ENCODE data around the gene SIAH1. TPM values are rescaled to one million over a fixed set of nuclear protein-coding genes. Genes with fewer than 3 reads are reported as not detected.
A peak's percentile ranks its signal among the peaks of the same experiment; 100 is the strongest.

The SIAH1 gene
- total RNA-seq, 2 experiments from 2014 or later: 13.5 to 13.7 TPM

- H3K27ac Mint-ChIP-seq: no peak overlapping the region
- CTCF ChIA-PET: interaction anchor here (1.0 to 2.1 kb wide), 4 partner anchors 13 to 254 kb away, joined by 3 to 10 read pairs (median 4); no protein-coding TSS in a partner anchor
- peaks cover 48% of the 10 kb centered on the region for H3K4me1 Mint-ChIP-seq
- no peak for DNase-seq
- no peaks in the 10 kb centered on the region for H3K36me3 Mint-ChIP-seq (ENCODE audit: low read depth)
- no peaks in the 10 kb centered on the region for H3K27me3 Mint-ChIP-seq
- no peaks in the 10 kb centered on the region for H3K9me3 Mint-ChIP-seq
- POLR2A ChIA-PET: interaction anchor here (0.6 kb wide), 1 partner anchor 34 kb away, joined by 6 read pairs; no protein-coding TSS in a partner anchor
- H3K4me3 Mint-ChIP-seq: no peak overlapping the region
These were observed 15.4 kb downstream of the SIAH1 start for GRCh38 chr16:48369765-48370164.

DNA sequence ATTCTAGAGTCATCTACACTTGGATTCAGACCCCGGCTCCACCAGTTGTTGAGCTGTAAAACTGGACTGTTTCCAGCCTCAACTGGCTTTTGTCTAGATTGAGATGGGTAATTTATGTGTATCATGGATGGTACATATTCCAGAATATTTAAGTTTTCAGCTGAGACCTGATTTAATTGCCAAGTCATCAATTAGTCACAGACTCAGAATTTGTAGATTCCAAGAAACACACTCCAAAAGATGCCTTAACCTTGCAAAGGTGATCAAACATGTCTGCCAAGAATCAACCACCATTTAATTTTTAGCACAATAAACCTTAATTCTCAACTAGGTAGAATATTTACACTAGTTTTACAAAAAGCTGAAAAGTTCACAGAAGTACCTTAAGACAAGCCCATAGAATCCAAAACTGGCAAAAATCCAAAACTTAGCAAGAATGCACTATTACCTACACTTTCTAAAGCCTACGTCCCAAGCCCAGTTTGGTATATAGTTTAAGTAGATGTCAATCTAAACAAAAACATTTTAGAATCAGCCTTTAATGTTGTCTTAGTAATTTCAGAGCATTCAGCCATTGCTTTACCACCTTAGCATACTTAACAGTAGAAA is 17.7 kb downstream of the SIAH1 start:
- H3K4me3 Mint-ChIP-seq: no peak overlapping the region
- peaks cover 2% of the 10 kb centered on the region for H3K36me3 Mint-ChIP-seq (ENCODE audit: low read depth)
- H3K27ac Mint-ChIP-seq: peak overlapping the region; percentile 99
- ChIA-PET CTCF (interaction anchor here (0.9 to 2.2 kb wide), 2 partner anchors 250 to 256 kb away, joined by 3 to 15 read pairs; no protein-coding TSS in a partner anchor), POLR2A (no interaction called here)
- no peak for DNase-seq
- peaks cover 60% of the 10 kb centered on the region for H3K4me1 Mint-ChIP-seq
- H3K9me3 Mint-ChIP-seq: no peaks in the 10 kb centered on the region
- no peaks in the 10 kb centered on the region for H3K27me3 Mint-ChIP-seq

GRCh38 chr16:48366165-48367093 is 18.8 kb downstream of the SIAH1 start:
- ChIA-PET CTCF (interaction anchor here (1.2 to 2.2 kb wide), 7 partner anchors 10 to 264 kb away, joined by 4 to 15 read pairs (median 6); no protein-coding TSS in a partner anchor), POLR2A (interaction anchor here (0.6 to 1.1 kb wide), 4 partner anchors 13 to 257 kb away, joined by 3 to 4 read pairs (median 3); no protein-coding TSS in a partner anchor)
- peaks cover 8% of the 10 kb centered on the region for H3K36me3 Mint-ChIP-seq (ENCODE audit: low read depth)
- DNase-seq: peak; percentile 77
- peak overlapping the region; percentile 99 for H3K27ac Mint-ChIP-seq
- H3K9me3 Mint-ChIP-seq: no peaks in the 10 kb centered on the region
- H3K4me1 Mint-ChIP-seq: peaks cover 57% of the 10 kb centered on the region
- no peaks in the 10 kb centered on the region for H3K27me3 Mint-ChIP-seq
- peak overlapping the region; percentile 91 for H3K4me3 Mint-ChIP-seq

GRCh38 chr16:48365601-48366164 is 19.5 kb downstream of the SIAH1 start:
- H3K9me3 Mint-ChIP-seq: no peaks in the 10 kb centered on the region
- H3K4me1 Mint-ChIP-seq: peaks cover 55% of the 10 kb centered on the region
- peaks cover 8% of the 10 kb centered on the region for H3K36me3 Mint-ChIP-seq (ENCODE audit: low read depth)
- peak overlapping the region; percentile 99 for H3K27ac Mint-ChIP-seq
- no peaks in the 10 kb centered on the region for H3K27me3 Mint-ChIP-seq
- CTCF ChIA-PET: interaction anchor here (0.6 to 2.2 kb wide), 8 partner anchors 9 to 264 kb away, joined by 4 to 15 read pairs (median 6); no protein-coding TSS in a partner anchor
- peak; percentile 84 for DNase-seq
- H3K4me3 Mint-ChIP-seq: peak overlapping the region; percentile 91
- POLR2A ChIA-PET: interaction anchor here (0.6 to 1.1 kb wide), 3 partner anchors 14 to 258 kb away, joined by 3 to 4 read pairs (median 3); no protein-coding TSS in a partner anchor

DNA sequence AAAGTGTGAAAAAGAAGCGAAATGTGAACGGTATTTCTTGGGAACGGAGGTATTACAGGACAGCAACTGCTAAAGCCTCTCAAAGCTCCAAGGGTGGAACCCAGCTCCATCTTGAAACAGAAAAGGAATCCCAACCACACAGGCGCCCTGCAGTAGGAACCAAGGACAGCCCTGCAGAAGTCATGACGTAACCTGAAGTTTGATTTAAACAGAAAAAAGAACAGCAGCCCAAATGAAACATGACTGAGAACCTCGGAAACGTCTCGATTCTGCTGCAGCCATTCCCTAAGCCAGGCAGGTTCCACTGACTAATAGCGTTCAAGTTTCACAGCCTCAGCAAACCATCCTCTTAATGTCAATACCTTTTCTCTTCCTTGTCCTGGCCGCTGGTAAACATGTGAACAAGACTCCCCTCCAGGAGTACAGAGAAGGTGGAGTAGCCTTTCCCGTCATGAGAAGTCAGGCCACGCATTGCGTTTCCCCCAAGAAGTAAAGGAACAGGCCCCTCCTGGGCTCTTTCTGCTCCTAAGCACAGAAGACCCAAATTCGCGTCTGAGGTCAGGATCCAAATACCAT is 20.1 kb downstream of the SIAH1 start:
- DNase-seq: no peak
- ChIA-PET CTCF (interaction anchor here (0.6 to 2.2 kb wide), 7 partner anchors 9 to 265 kb away, joined by 3 to 15 read pairs (median 5); no protein-coding TSS in a partner anchor), POLR2A (no interaction called here)
- Mint-ChIP-seq H3K27me3 (no peaks in the 10 kb centered on the region), H3K9me3 (no peaks in the 10 kb centered on the region), H3K27ac (peak overlapping the region; percentile 84), H3K4me3 (peak overlapping the region; percentile 91), H3K4me1 (peaks cover 54% of the 10 kb centered on the region), H3K36me3 (ENCODE audit: low read depth) (peaks cover 8% of the 10 kb centered on the region)

GRCh38 chr16:48361540-48362144 is 23.6 kb downstream of the SIAH1 start:
- peaks cover 20% of the 10 kb centered on the region for H3K36me3 Mint-ChIP-seq (ENCODE audit: low read depth)
- H3K27ac Mint-ChIP-seq: no peak overlapping the region
- ChIA-PET CTCF (no interaction called here), POLR2A (no interaction called here)
- H3K9me3 Mint-ChIP-seq: no peaks in the 10 kb centered on the region
- no peaks in the 10 kb centered on the region for H3K27me3 Mint-ChIP-seq
- peaks cover 27% of the 10 kb centered on the region for H3K4me1 Mint-ChIP-seq
- no peak for DNase-seq
- no peak overlapping the region for H3K4me3 Mint-ChIP-seq

DNA sequence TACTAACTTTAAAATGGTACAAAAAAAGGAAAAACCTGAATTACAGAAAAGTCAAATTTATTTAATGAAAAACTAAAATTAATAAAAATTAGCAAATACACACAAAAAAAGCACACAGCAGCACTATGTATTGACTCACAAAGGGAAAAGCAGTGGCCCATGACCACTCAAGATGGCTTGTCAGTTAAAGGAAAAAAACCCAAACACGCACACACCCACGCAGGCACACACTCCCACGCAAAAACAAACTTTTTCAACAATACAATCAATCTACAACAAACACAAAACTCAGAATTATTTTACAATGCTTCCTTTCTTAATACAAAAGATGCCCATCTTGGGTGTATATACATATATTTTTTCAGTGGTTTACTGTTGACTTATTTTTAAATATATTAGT is 24.2 kb downstream of the SIAH1 start:
- no peaks in the 10 kb centered on the region for H3K27me3 Mint-ChIP-seq
- peaks cover 22% of the 10 kb centered on the region for H3K4me1 Mint-ChIP-seq
- H3K27ac Mint-ChIP-seq: no peak overlapping the region
- no peak for DNase-seq
- POLR2A ChIA-PET: no interaction called here
- CTCF ChIA-PET: no interaction called here
- no peaks in the 10 kb centered on the region for H3K9me3 Mint-ChIP-seq
- H3K4me3 Mint-ChIP-seq: no peak overlapping the region
- peaks cover 22% of the 10 kb centered on the region for H3K36me3 Mint-ChIP-seq (ENCODE audit: low read depth)

DNA sequence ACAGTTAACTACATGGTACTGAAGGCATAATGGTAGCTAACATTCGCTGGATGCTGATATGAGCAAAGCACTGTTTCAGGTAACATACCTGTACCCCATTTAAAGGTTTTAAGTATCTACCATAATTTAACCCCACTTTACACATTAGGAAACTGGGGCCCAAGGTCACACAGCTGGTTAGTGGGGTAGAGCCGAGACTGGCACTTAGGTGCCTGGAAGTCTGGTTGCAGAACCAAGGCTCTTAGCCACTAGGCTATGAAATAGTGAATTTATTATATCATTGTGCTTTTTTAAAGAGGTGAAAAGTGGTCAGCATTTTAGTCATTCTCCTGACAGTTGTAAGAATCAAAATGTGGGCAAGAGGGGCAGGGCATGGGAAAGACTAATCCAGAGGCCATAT is 25.2 kb downstream of the SIAH1 start:
- Mint-ChIP-seq H3K27ac (no peak overlapping the region), H3K27me3 (no peaks in the 10 kb centered on the region), H3K36me3 (ENCODE audit: low read depth) (peaks cover 26% of the 10 kb centered on the region), H3K4me3 (no peak overlapping the region), H3K9me3 (no peaks in the 10 kb centered on the region), H3K4me1 (peaks cover 16% of the 10 kb centered on the region)
- ChIA-PET CTCF (interaction anchor here (1.0 kb wide), 1 partner anchor 264 kb away, joined by 3 read pairs; no protein-coding TSS in a partner anchor), POLR2A (no interaction called here)
- DNase-seq: no peak

DNA sequence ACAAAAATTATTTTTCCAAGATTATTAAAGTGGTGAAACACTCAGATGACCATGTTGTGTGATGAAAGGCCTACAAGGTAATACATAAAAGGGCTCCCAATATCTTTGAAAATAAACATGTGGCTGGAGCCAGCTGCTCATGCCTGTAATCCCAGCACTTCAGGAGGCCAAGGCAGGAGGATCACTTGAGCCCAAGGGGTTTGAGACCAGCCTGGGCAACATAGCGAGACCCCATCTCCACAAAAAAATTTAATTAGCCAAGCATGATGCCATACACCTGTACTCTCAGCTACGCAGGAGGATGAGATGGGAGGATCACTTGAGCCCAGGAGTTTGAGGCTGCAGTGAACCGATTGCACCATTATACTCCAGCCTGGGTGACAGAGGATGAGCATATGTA is 26.8 kb downstream of the SIAH1 start:
- H3K36me3 Mint-ChIP-seq (ENCODE audit: low read depth): peaks cover 35% of the 10 kb centered on the region
- ChIA-PET CTCF (no interaction called here), POLR2A (no interaction called here)
- H3K4me3 Mint-ChIP-seq: no peak overlapping the region
- no peak for DNase-seq
- peaks cover 14% of the 10 kb centered on the region for H3K4me1 Mint-ChIP-seq
- H3K27me3 Mint-ChIP-seq: no peaks in the 10 kb centered on the region
- H3K9me3 Mint-ChIP-seq: no peaks in the 10 kb centered on the region
- no peak overlapping the region for H3K27ac Mint-ChIP-seq

DNA sequence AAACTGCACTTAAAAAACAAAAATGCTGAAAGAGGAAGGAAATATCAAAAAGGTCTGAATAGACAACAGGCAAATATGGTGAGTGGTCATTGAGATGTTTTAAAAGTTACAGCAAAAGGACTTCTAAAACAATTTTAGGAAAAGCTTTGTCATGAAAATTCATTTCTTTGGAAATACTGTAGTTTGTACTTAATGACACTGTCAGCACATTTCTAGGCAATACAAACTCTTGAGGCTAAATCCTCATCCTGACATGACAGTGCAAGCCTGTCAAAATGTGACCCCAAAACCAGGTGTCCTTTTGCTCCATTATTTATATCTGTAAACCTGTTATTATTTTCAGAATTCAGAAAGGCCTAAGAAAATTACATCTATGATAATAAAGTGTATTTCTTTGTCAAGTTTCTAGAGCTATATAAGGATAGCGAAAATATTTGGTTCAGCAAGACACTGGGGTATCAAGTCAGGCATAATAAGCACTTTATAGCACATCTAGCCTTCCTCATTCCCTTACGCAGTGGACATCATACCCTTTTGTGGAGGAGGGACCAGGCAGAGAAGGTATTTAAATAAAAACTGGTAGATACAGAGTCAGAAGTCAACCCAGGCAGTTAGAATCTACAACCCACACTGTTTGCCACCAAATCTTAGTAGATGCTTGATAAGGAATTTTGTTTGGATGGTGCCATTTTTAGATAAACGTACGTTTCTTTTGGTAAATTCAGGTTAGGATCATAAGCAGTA is 28.4 kb downstream of the SIAH1 start:
- POLR2A ChIA-PET: no interaction called here

More for the DNA sequence above, 28.4 kb downstream of the SIAH1 start:
- CTCF ChIA-PET: interaction anchor here (0.8 to 3.4 kb wide), 5 partner anchors 9 to 273 kb away, joined by 3 to 26 read pairs (median 5); no protein-coding TSS in a partner anchor
- Mint-ChIP-seq H3K4me1 (peaks cover 9% of the 10 kb centered on the region), H3K36me3 (ENCODE audit: low read depth) (peaks cover 35% of the 10 kb centered on the region), H3K27ac (no peak overlapping the region), H3K4me3 (no peak overlapping the region), H3K27me3 (no peaks in the 10 kb centered on the region), H3K9me3 (no peaks in the 10 kb centered on the region)
- DNase-seq: no peak
